HEK293 (cell line): ENCODE measurements around the gene RB1.
"Not testable (repeated sequence)": the region's sequence is repeated elsewhere in the genome, so short reads cannot be mapped to it uniquely, and the experiment has no call there.

ENCODE experiments used
- HOXC10 ChIP-seq: sonication (generic); formaldehyde crosslinking; IDR thresholded peaks from 2 replicates; pipeline ENCODE4 v1.8.1; 2023; ENCODE audit warnings: mild to moderate bottlenecking, missing genetic modification reagents
- ZNF157 ChIP-seq: fragments of 450-650 bp; formaldehyde crosslinking; IDR thresholded peaks from 2 replicates; pipeline ENCODE4 v1.5.1; 2016; ENCODE audit warnings: missing biosample characterization, missing genetic modification characterization
- TF ChIP-seq, protein P1 (sequence below): fragments of 450-650 bp; formaldehyde crosslinking; IDR thresholded peaks from 2 replicates; pipeline ENCODE4 v1.5.1; 2016; ENCODE audit warnings: missing biosample characterization, missing genetic modification characterization
- TF ChIP-seq, protein P2 (sequence below): fragments of 450-650 bp; formaldehyde crosslinking; IDR thresholded peaks from 2 replicates; pipeline ENCODE4 v1.5.1; 2016; ENCODE audit warnings: missing biosample characterization, missing genetic modification characterization
- TF ChIP-seq, protein P3 (sequence below): IDR thresholded peaks from 2 replicates; pipeline ENCODE4 v1.6.1; 2011; ENCODE audit warnings: mild to moderate bottlenecking, low read depth, low read length, borderline replicate concordance

GRCh38 chr13:48355524-48355923, 52.0 kb downstream of the RB1 start:
- TF ChIP-seq, protein P1, sequence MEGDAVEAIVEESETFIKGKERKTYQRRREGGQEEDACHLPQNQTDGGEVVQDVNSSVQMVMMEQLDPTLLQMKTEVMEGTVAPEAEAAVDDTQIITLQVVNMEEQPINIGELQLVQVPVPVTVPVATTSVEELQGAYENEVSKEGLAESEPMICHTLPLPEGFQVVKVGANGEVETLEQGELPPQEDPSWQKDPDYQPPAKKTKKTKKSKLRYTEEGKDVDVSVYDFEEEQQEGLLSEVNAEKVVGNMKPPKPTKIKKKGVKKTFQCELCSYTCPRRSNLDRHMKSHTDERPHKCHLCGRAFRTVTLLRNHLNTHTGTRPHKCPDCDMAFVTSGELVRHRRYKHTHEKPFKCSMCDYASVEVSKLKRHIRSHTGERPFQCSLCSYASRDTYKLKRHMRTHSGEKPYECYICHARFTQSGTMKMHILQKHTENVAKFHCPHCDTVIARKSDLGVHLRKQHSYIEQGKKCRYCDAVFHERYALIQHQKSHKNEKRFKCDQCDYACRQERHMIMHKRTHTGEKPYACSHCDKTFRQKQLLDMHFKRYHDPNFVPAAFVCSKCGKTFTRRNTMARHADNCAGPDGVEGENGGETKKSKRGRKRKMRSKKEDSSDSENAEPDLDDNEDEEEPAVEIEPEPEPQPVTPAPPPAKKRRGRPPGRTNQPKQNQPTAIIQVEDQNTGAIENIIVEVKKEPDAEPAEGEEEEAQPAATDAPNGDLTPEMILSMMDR (tag by site-specific recombination) = not testable (repeated sequence)
- TF ChIP-seq, protein P2, sequence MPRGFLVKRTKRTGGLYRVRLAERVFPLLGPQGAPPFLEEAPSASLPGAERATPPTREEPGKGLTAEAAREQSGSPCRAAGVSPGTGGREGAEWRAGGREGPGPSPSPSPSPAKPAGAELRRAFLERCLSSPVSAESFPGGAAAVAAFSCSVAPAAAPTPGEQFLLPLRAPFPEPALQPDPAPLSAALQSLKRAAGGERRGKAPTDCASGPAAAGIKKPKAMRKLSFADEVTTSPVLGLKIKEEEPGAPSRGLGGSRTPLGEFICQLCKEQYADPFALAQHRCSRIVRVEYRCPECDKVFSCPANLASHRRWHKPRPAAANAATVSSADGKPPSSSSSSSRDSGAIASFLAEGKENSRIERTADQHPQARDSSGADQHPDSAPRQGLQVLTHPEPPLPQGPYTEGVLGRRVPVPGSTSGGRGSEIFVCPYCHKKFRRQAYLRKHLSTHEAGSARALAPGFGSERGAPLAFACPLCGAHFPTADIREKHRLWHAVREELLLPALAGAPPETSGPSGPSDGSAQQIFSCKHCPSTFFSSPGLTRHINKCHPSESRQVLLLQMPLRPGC (tag by site-specific recombination) = not testable (repeated sequence)
- not testable (repeated sequence) for TF ChIP-seq HOXC10; ZNF157 (tag by site-specific recombination)
- TF ChIP-seq, protein P3, sequence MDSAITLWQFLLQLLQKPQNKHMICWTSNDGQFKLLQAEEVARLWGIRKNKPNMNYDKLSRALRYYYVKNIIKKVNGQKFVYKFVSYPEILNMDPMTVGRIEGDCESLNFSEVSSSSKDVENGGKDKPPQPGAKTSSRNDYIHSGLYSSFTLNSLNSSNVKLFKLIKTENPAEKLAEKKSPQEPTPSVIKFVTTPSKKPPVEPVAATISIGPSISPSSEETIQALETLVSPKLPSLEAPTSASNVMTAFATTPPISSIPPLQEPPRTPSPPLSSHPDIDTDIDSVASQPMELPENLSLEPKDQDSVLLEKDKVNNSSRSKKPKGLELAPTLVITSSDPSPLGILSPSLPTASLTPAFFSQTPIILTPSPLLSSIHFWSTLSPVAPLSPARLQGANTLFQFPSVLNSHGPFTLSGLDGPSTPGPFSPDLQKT = not testable (repeated sequence)
